CD14-positive monocyte (primary cell): ENCODE results near the gene SCYL1. TPM values are rescaled to one million over a fixed set of nuclear protein-coding genes. Genes with fewer than 3 reads are reported as not detected.
A peak's percentile ranks its signal among the peaks of the same experiment; 100 is the strongest.

ENCODE experiments used
- DNase-seq, 3 donors: peaks; one replicate each; pipeline ENCODE4 v3.0.0-alpha.2; 2011 to 2022
- H2AFZ ChIP-seq: 2 replicates; pipeline ENCODE4 v1.6.0; 2012; ENCODE audit warnings: mild to moderate bottlenecking, low read depth, low read length, inconsistent platforms; ENCODE audit not compliant: insufficient read depth, poor library complexity, severe bottlenecking
- H3K27ac ChIP-seq, 2 donors: 1 replicate in 1 of 2; 2 replicates in 1 of 2; pipeline ENCODE4 v1.5.1; 2012 to 2013; ENCODE audit warnings: low read length in 2 of 2, control low read depth in 1 of 2, inconsistent platforms in 1 of 2, low read depth in 1 of 2, mild to moderate bottlenecking in 1 of 2
- H3K27me3 ChIP-seq, 2 donors: one replicate each; pipeline versions ENCODE4 v1.6.0 to v1.6.1; 2011 to 2013; ENCODE audit warnings: low read length in 2 of 2; ENCODE audit not compliant: control insufficient read depth in 2 of 2, insufficient read depth in 2 of 2
- H3K36me3 ChIP-seq, 2 donors: replicated peaks in 1 of 2; 1 replicate in 1 of 2; 2 replicates in 1 of 2; pipeline versions ENCODE4 v1.5.1 to v1.6.1; 2012 to 2013; ENCODE audit warnings: low read length in 2 of 2, control low read depth in 1 of 2, inconsistent platforms in 1 of 2, mild to moderate bottlenecking in 1 of 2; ENCODE audit not compliant: insufficient read depth in 2 of 2, control insufficient read depth in 1 of 2
- H3K4me1 ChIP-seq, 2 donors: 1 replicate in 1 of 2; 2 replicates in 1 of 2; pipeline versions ENCODE4 v1.5.1 to v1.6.1; 2012 to 2013; ENCODE audit warnings: low read length in 2 of 2, control low read depth in 1 of 2, inconsistent platforms in 1 of 2, mild to moderate bottlenecking in 1 of 2, moderate library complexity in 1 of 2; ENCODE audit not compliant: insufficient read depth in 2 of 2, control insufficient read depth in 1 of 2
- H3K4me2 ChIP-seq: replicated peaks from 2 replicates; pipeline ENCODE3; 2012; ENCODE audit warnings: low read length, moderate library complexity, mild to moderate bottlenecking; ENCODE audit not compliant: poor library complexity, severe bottlenecking; ENCODE audit errors: extremely low read depth
- H3K4me3 ChIP-seq, 3 experiments: fragments of 200-600 bp in 1 of 3; sonication (generic) in 1 of 3; replicated peaks in 1 of 3; 1 replicate in 2 of 3; 2 replicates in 1 of 3; pipeline ENCODE4 v1.5.1; 2011 to 2013; ENCODE audit warnings: low read length in 3 of 3, mild to moderate bottlenecking in 3 of 3, control low read depth in 2 of 3, low read depth in 2 of 3, inconsistent platforms in 1 of 3, moderate library complexity in 1 of 3
- H3K79me2 ChIP-seq: 2 replicates; pipeline ENCODE4 v1.6.0; 2012; ENCODE audit warnings: mild to moderate bottlenecking, control low read depth, inconsistent platforms, low read length, moderate library complexity; ENCODE audit not compliant: insufficient read depth
- H3K9ac ChIP-seq: 2 replicates; pipeline ENCODE4 v1.6.0; 2017; ENCODE audit warnings: low read length, mild to moderate bottlenecking; ENCODE audit not compliant: insufficient read depth, poor library complexity, severe bottlenecking
- H3K9me3 ChIP-seq, 2 donors: replicated peaks in 1 of 2; 1 replicate in 1 of 2; 2 replicates in 1 of 2; pipeline versions ENCODE4 v1.5.1 to v1.6.1; 2012 to 2013; ENCODE audit warnings: low read length in 2 of 2, control low read depth in 1 of 2; ENCODE audit not compliant: control insufficient read depth in 1 of 2, insufficient read depth in 1 of 2
- H4K20me1 ChIP-seq: 2 replicates; pipeline ENCODE4 v1.6.0; 2012; ENCODE audit warnings: mild to moderate bottlenecking, low read length, control low read depth, moderate library complexity; ENCODE audit not compliant: insufficient read depth
- H3K27ac Mint-ChIP-seq, 7 donors: one replicate each; pipeline ENCODE4 v1.8.0; 2020; ENCODE audit warnings: mild to moderate bottlenecking in 7 of 7, mixed read lengths in 7 of 7, moderate library complexity in 6 of 7, inconsistent platforms in 2 of 7
- H3K27me3 Mint-ChIP-seq, 3 donors: one replicate each; pipeline ENCODE4 v1.8.0; 2021 to 2022; ENCODE audit warnings: low read depth in 3 of 3, mild to moderate bottlenecking in 3 of 3, mixed read lengths in 3 of 3, moderate library complexity in 3 of 3, inconsistent platforms in 1 of 3
- H3K36me3 Mint-ChIP-seq, 2 donors: one replicate each; pipeline ENCODE4 v1.8.0; 2020; ENCODE audit warnings: mixed read lengths in 2 of 2, inconsistent platforms in 1 of 2, mild to moderate bottlenecking in 1 of 2
- H3K4me1 Mint-ChIP-seq: one replicate; pipeline ENCODE4 v1.8.0; 2020; ENCODE audit warnings: mild to moderate bottlenecking, mixed read lengths
- H3K4me3 Mint-ChIP-seq, 2 donors: one replicate each; pipeline ENCODE4 v1.8.0; 2020; ENCODE audit warnings: mild to moderate bottlenecking in 2 of 2, mixed read lengths in 2 of 2, moderate library complexity in 1 of 2
- H3K9me3 Mint-ChIP-seq, 7 donors: one replicate each; pipeline ENCODE4 v1.8.0; 2020 to 2022; ENCODE audit warnings: mixed read lengths in 7 of 7, mild to moderate bottlenecking in 6 of 7, moderate library complexity in 6 of 7, inconsistent platforms in 2 of 7
- CTCF ChIP-seq: fragments of 200-600 bp; IDR thresholded peaks from one replicate; pipeline ENCODE4 v1.8.0; 2022; ENCODE audit warnings: antibody characterized with exemption, mild to moderate bottlenecking
- WGBS: methylation state at CpG from one replicate; pipeline ENCODE4 v1.1.5; 2013; ENCODE audit warnings: missing lambda C conversion rate; ENCODE audit not compliant: insufficient coverage; 5-methylcytosine and 5-hydroxymethylcytosine counted together
- intact Hi-C, 2 donors: fragments of 100-400 bp; cut with micrococcal nuclease; formaldehyde crosslinking; loops; one replicate each; pipeline versions ENCODE4 v1.15.0 to v1.15.1; 2023
- polyA plus RNA-seq, 3 donors: library from polyadenylated mRNA; depleted of rRNA in 1 of 3; unstranded in 2 of 3; stranded (reverse) in 1 of 3; fragments of 300-500 nt in 2 of 3; fragments of >200 nt in 1 of 3; fragmentation: Illumina TruSeq in 2 of 3; gene quantifications; 1 replicate in 2 of 3; 2 replicates in 1 of 3; pipeline ENCODE4 v1.2.3, GENCODE V29; 2012 to 2021

SCYL1 gene
- polyA plus RNA-seq, 3 donors, result 18.6 to 71.6 (median 29.7) TPM

- no peaks in the 10 kb centered on the region for H3K9me3 Mint-ChIP-seq
- peaks cover 64% of the 10 kb centered on the region for H3K4me1 Mint-ChIP-seq
- H3K27ac ChIP-seq, result no peak overlapping the region
- H2AFZ ChIP-seq, result no peak overlapping the region
- no peak overlapping the region for H3K4me2 ChIP-seq
- peaks cover 91% of the 10 kb centered on the region for H3K79me2 ChIP-seq
- no peak for DNase-seq
- WGBS, result 99% methylated on average over 31 of the region's 46 CpGs
- TF ChIP-seq CTCF, result no peak
- no peak overlapping the region for H3K4me3 Mint-ChIP-seq
- peaks cover 97% of the 10 kb centered on the region for H4K20me1 ChIP-seq
- H3K4me1 ChIP-seq, result peaks cover 47 to 68% of the 10 kb centered on the region in 2 donors
- H3K36me3 Mint-ChIP-seq, result peaks cover 60 to 79% of the 10 kb centered on the region in 2 donors
- no peaks in the 10 kb centered on the region for H3K9me3 ChIP-seq
- no peak overlapping the region for H3K9ac ChIP-seq
- peak overlapping the region in 2 of 7 donors; percentile 41 to 63 for H3K27ac Mint-ChIP-seq
- intact Hi-C loops, result no loop called here
- H3K27me3 Mint-ChIP-seq, result peaks cover 0 to 2% (median 0%) of the 10 kb centered on the region in 3 donors
- no peaks in the 10 kb centered on the region for H3K27me3 ChIP-seq
- no peak overlapping the region for H3K4me3 ChIP-seq
- peaks cover 65 to 71% of the 10 kb centered on the region in 2 donors for H3K36me3 ChIP-seq
Observed at GRCh38 chr11:65584723-65585171, 59.9 kb downstream of the SCYL1 start.

- Histone ChIP-seq H3K4me1 (peaks cover 44 to 64% of the 10 kb centered on the region in 2 donors), H3K36me3 (peaks cover 65 to 71% of the 10 kb centered on the region in 2 donors), H3K27ac (peak overlapping the region; percentile 86 to 89), H3K79me2 (peaks cover 88% of the 10 kb centered on the region), H3K9ac (no peak overlapping the region), H3K27me3 (no peaks in the 10 kb centered on the region), H4K20me1 (peaks cover 97% of the 10 kb centered on the region), H2AFZ (no peak overlapping the region), H3K4me3 (peak overlapping the region in 1 of 3 experiments; percentile 74), H3K4me2 (peak overlapping the region; percentile 82), H3K9me3 (no peaks in the 10 kb centered on the region)
- peak overlapping the region in 6 of 7 donors; percentile 91 to 98 (median 96) for H3K27ac Mint-ChIP-seq
- intact Hi-C loops, result no loop called here
- TF ChIP-seq CTCF, result no peak
- peaks cover 59% of the 10 kb centered on the region for H3K4me1 Mint-ChIP-seq
- no peaks in the 10 kb centered on the region for H3K9me3 Mint-ChIP-seq
- no peak for DNase-seq
- H3K27me3 Mint-ChIP-seq, result peaks cover 0 to 2% (median 0%) of the 10 kb centered on the region in 3 donors
- H3K36me3 Mint-ChIP-seq, result peaks cover 61 to 79% of the 10 kb centered on the region in 2 donors
- peak overlapping the region in 1 of 2 donors; percentile 87 for H3K4me3 Mint-ChIP-seq
- 94% methylated on average over 48 of the region's 51 CpGs for WGBS
Observed at GRCh38 chr11:65585396-65586246, 60.7 kb downstream of the SCYL1 start.
